Stimulated activated CD4-positive, alpha-beta T cell treated with anti-CD3 and anti-CD28 coated beads, Interleukin-4, amount 100 ng/mL, for 1 hour (primary cell): ENCODE results near the gene MMGT1.
"Not testable (repeated sequence)": the region's sequence is repeated elsewhere in the genome, so short reads cannot be mapped to it uniquely, and the experiment has no call there.

ENCODE experiments used
- DNase-seq: peaks from one replicate; pipeline ENCODE4 v3.0.0-alpha.2; 2020

Gene MMGT1

DNA sequence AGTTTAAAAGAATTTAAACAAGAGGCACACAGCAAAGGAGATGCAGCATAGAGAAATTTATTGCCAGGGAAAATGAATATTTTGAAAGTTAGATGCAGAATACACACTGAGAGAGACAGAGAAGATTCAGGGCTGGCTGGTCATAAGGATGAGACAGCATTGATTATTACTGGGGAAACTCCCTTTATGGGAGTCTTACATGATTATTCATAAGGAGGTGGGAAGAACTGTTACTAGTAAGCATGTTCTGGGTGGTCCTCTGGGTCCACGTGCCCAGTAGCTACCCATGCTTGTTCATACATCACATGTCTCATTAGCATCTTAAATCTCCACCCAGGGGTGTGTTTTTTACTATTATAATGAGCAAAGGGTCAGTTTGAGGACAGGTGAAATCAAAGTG, 53.3 kb downstream of the MMGT1 start:
- not testable (repeated sequence) for DNase-seq

DNA sequence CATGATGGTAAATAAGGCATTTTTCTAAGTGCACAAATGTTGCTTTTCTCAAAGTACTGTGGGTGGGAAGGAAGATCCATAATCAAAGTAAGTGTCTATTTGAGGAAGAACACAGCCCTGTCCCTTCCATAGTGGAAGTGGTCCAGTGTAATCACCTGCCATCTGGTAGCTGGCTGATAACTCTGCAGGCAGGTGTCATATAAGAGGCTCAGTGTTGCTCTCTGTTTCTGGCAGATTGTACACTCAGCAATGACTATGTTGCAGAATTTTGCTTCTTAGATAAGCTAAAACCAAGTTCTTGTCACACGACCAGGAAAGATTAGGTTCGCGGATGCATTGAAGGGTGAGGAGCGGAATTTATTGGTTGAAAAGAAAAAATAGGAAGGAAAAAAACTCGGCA, 59.4 kb downstream of the MMGT1 start:
- DNase-seq = no peak
